ENCODE data around the gene P2RX7. TPM values are rescaled to one million over a fixed set of nuclear protein-coding genes. Genes with fewer than 3 reads are reported as not detected.

The P2RX7 gene
- total RNA-seq, 1 experiment from 2014 or later: 0.55 TPM

- TF ChIP-seq TCF7 (CRISPR knock-in tag; IDR thresholded peaks at IDR 0.05; ENCODE audit: low read depth): no peak
- TF ChIP-seq ATF6 (CRISPR knock-in tag; IDR thresholded peaks at IDR 0.05): no peak
- TF ChIP-seq ZNF317 (CRISPR knock-in tag; IDR thresholded peaks at IDR 0.05; ENCODE audit: borderline replicate concordance, low read depth): no peak
- TF ChIP-seq OVOL2 (CRISPR knock-in tag; IDR thresholded peaks at IDR 0.05; ENCODE audit: borderline replicate concordance): no peak
Observed at GRCh38 chr12:121167951-121168350, 35.3 kb downstream of the P2RX7 start (continued).

- CTCF ChIA-PET: no interaction called here
- no peaks in the 10 kb centered on the region for H3K4me1 Mint-ChIP-seq
- DNase-seq (ENCODE audit: low spot score) (no peak), ATAC-seq (no peak)
- no peak overlapping the region for H3K4me3 Mint-ChIP-seq
- no peaks in the 10 kb centered on the region for H3K36me3 Mint-ChIP-seq
- no peaks in the 10 kb centered on the region for H3K9me3 Mint-ChIP-seq
- no peaks in the 10 kb centered on the region for H3K27me3 Mint-ChIP-seq (ENCODE audit: low read depth)
- POLR2A ChIA-PET: no interaction called here
- H3K27ac Mint-ChIP-seq: no peak overlapping the region
- TF ChIP-seq AR (CRISPR knock-in tag; IDR thresholded peaks at IDR 0.05) (no peak), ZNF219 (CRISPR knock-in tag; IDR thresholded peaks at IDR 0.05; ENCODE audit: borderline replicate concordance) (no peak), ATF2 (CRISPR knock-in tag; IDR thresholded peaks at IDR 0.05; ENCODE audit: borderline replicate concordance, low read depth) (no peak), USF1 (CRISPR knock-in tag; IDR thresholded peaks at IDR 0.05) (no peak), GABPB1 (CRISPR knock-in tag; IDR thresholded peaks at IDR 0.05) (no peak), ZNF512 (CRISPR knock-in tag; IDR thresholded peaks at IDR 0.05; ENCODE audit: borderline replicate concordance) (no peak), E2F1 (CRISPR knock-in tag; IDR thresholded peaks at IDR 0.05) (no peak), FOXJ3 (CRISPR knock-in tag; IDR thresholded peaks at IDR 0.05; ENCODE audit: borderline replicate concordance) (no peak), TCF7 (CRISPR knock-in tag; IDR thresholded peaks at IDR 0.05; ENCODE audit: low read depth) (no peak)
Observed at GRCh38 chr12:121170151-121170550, 37.5 kb downstream of the P2RX7 start.

- CTCF ChIA-PET: no interaction called here
- H3K4me3 Mint-ChIP-seq: no peak overlapping the region
- TF ChIP-seq ZNF263 (CRISPR knock-in tag; IDR thresholded peaks at IDR 0.05; ENCODE audit: low read depth) (no peak), PRRX2 (CRISPR knock-in tag; IDR thresholded peaks at IDR 0.05) (no peak), ELF4 (CRISPR knock-in tag; IDR thresholded peaks at IDR 0.05; ENCODE audit: low read depth) (no peak), CDX4 (CRISPR knock-in tag; IDR thresholded peaks at IDR 0.05; ENCODE audit: borderline replicate concordance) (no peak), AR (CRISPR knock-in tag; IDR thresholded peaks at IDR 0.05) (no peak)
Observed at GRCh38 chr12:121170611-121171260, 38.1 kb downstream of the P2RX7 start.

More at GRCh38 chr12:121170611-121171260, 38.1 kb downstream of the P2RX7 start:
- no peaks in the 10 kb centered on the region for H3K27me3 Mint-ChIP-seq (ENCODE audit: low read depth)
- H3K9me3 Mint-ChIP-seq: no peaks in the 10 kb centered on the region
- ATAC-seq: no peak
- DNase-seq (ENCODE audit: low spot score): no peak
- H3K36me3 Mint-ChIP-seq: no peaks in the 10 kb centered on the region
- POLR2A ChIA-PET: no interaction called here
- H3K27ac Mint-ChIP-seq: no peak overlapping the region
- no peaks in the 10 kb centered on the region for H3K4me1 Mint-ChIP-seq
